ENCODE results near the gene HTR7.

The HTR7 gene

DNA sequence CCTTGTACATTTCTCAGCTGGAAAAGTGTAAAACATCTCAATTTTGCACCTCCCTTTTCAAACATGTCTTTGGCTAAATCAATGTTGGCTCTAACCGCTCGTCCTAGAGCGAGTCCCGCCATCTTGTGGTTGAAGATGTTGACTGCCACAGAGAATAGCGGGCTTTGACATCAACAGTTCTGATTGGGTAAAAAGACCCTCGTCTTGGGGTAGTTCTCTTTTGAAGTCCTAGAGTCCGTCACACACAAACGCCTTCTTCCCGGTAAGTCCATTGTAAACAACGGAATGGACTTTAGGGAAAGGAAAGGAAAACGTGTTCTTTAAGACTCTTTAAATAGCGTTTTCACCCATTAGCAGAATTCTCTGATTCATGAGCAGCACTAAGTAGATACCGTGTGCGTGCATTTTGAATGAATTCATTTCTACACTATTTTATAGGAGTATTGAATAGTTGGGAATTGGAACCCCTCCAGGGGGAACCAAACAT, 13.5 kb upstream of the HTR7 start:
- TF ChIP-seq, protein P1, sequence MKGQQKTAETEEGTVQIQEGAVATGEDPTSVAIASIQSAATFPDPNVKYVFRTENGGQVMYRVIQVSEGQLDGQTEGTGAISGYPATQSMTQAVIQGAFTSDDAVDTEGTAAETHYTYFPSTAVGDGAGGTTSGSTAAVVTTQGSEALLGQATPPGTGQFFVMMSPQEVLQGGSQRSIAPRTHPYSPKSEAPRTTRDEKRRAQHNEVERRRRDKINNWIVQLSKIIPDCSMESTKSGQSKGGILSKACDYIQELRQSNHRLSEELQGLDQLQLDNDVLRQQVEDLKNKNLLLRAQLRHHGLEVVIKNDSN (IDR thresholded peaks at IDR 0.05) = no peak
- TF ChIP-seq YY1 (IDR thresholded peaks at IDR 0.05; ENCODE audit: low read depth) (peak; percentile 77), TCF12 (IDR thresholded peaks at IDR 0.05; ENCODE audit: low read depth) (no peak), RAD21 (IDR thresholded peaks at IDR 0.05; ENCODE audit: low read depth) (0 out of 2 replicates have a peak, but pooled peaks have one; percentile 33), CREB1 (IDR thresholded peaks at IDR 0.05; ENCODE audit: low read depth) (no peak), CEBPB (IDR thresholded peaks at IDR 0.05) (no peak), TEAD4 (IDR thresholded peaks at IDR 0.05) (no peak)

DNA sequence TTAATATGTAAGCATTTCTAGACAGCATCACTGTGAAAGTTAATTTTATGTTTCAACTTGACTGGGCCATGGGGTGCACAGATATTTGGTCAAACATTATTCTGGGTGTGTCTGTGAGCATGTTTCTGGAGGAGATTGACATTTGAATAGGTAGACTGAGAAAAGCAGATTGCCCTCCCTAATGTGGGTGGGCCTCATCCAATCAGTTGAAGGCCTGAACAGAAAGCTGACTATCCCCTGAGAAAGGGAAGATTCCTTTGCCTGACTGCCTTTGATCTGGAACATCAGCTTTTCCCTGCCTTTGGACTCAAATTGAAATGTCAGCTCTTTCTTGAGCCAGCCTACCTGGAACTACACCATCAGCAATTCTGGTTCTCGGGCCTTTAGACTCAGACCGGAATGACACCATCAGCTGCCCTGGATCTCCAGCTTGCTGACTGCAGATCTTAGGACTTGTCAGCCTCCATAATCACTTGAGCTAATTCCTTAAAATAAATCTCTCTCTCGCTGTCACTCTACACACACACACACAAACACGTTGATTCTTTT, 8.3 kb upstream of the HTR7 start:
- TF ChIP-seq RAD21 (IDR thresholded peaks at IDR 0.05; ENCODE audit: low read depth) = no peak
- TF ChIP-seq EP300 (IDR thresholded peaks at IDR 0.05; ENCODE audit: borderline replicate concordance) = no peak
- no peak for TF ChIP-seq REST (IDR thresholded peaks at IDR 0.05; ENCODE audit: low read depth)

- TF ChIP-seq FOXM1 (IDR thresholded peaks at IDR 0.05; ENCODE audit: borderline replicate concordance, low read depth) = no peak
- TF ChIP-seq RAD21 (IDR thresholded peaks at IDR 0.05; ENCODE audit: low read depth) = no peak
- TF ChIP-seq REST (IDR thresholded peaks at IDR 0.05; ENCODE audit: low read depth) = no peak
- TF ChIP-seq CREB1 (IDR thresholded peaks at IDR 0.05; ENCODE audit: low read depth) = no peak
These were observed 7.6 kb upstream of the HTR7 start for GRCh38 chr10:90865401-90865800.

DNA sequence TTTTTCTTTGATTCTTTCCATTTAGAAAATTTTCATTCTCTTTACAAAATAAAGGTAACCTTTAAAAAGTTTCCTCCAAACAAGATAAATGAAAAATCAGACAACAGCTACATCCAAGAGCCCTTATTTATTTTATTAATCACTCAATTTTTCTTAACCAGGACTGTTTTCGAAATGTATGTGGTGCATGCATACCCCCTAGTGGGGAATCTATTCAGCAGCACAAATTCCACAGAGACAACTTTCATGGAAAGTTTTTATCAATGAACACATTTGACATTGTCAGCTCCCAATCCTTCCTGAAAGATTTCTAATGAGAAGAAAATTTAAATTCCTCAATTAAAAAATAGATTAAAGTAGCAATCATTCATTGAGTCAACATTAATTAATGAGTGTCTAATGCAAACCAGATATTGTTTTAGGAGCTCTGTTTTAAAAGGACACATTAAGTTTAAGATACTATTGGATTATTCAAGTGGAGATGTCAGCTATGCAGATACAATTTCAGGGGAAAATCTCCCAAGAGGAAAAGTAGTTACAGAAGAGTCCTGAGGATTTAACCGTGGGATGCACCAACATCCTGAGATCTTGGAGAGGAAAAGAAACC, 5.2 kb upstream of the HTR7 start:
- no peak for TF ChIP-seq EP300 (IDR thresholded peaks at IDR 0.05; ENCODE audit: borderline replicate concordance)
- TF ChIP-seq RAD21 (IDR thresholded peaks at IDR 0.05; ENCODE audit: low read depth) = peak; percentile 79
- TF ChIP-seq YY1 (IDR thresholded peaks at IDR 0.05; ENCODE audit: low read depth) = no peak

DNA sequence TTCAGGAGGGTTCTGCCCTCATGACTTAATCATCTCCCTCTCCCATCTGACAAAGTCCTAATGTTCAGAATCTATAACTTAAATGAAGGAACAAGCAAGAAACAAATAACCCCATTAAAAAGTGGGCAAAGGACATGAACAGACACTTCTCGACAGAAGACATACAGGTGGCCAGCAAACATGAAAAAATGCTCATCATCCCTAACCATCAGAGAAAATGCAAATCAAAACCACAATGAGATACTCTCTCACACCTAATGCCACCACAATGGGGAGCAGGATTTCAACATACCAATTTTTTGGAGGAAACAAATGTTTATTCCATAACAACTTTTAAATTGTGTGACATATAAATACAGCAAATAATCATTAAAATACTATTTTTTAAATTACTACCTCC, 3.0 kb upstream of the HTR7 start:
- TF ChIP-seq CREB1 (IDR thresholded peaks at IDR 0.05; ENCODE audit: low read depth) = no peak
- TF ChIP-seq TAF1 (IDR thresholded peaks at IDR 0.05; ENCODE audit: low read depth) = no peak

GRCh38 chr10:90859321-90859751, 1.5 kb upstream of the HTR7 start:
- TF ChIP-seq YY1 (IDR thresholded peaks at IDR 0.05; ENCODE audit: low read depth) = no peak
- no peak for TF ChIP-seq FOXM1 (IDR thresholded peaks at IDR 0.05; ENCODE audit: borderline replicate concordance, low read depth)
- TF ChIP-seq MAX (IDR thresholded peaks at IDR 0.05) = no peak
- TF ChIP-seq TCF12 (IDR thresholded peaks at IDR 0.05; ENCODE audit: low read depth) = no peak
- no peak for TF ChIP-seq EP300 (IDR thresholded peaks at IDR 0.05; ENCODE audit: borderline replicate concordance)
- TF ChIP-seq, protein P1 (IDR thresholded peaks at IDR 0.05) = no peak
- TF ChIP-seq TAF1 (IDR thresholded peaks at IDR 0.05; ENCODE audit: low read depth) = no peak
- no peak for TF ChIP-seq RAD21 (IDR thresholded peaks at IDR 0.05; ENCODE audit: low read depth)
- no peak for TF ChIP-seq CEBPB (IDR thresholded peaks at IDR 0.05)
- no peak for TF ChIP-seq REST (IDR thresholded peaks at IDR 0.05; ENCODE audit: low read depth)

All from Ishikawa (cell line).